Measurements from ENCODE around the gene TP53BP1.

The TP53BP1 gene

DNA sequence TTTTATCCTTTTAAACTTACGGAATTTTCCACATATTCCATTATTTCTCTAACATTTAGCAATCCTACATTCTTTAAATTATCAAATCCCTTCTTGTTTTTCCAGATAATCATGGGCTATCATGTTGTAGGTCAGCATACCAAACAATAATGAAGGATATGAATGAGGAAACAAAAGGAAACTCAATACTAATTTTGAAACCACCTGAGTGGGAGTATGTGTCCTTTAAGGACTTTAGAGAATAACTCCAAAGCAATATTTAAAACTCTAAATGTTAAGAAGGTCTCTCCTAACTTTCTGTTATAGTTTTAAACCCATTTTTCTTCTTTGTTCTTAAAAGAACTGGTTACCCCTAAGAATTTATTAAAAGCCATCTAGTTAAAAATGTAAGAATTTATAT, 43.0 kb downstream of the TP53BP1 start:
- DNase-seq (ENCODE audit: low spot score): no peak
- Histone ChIP-seq H3K4ac (ENCODE audit: low read length) (no peak overlapping the region), H3K9me3 (replicated peaks in 1 of 2; ENCODE audit: control insufficient read depth in 2 of 2, insufficient read depth in 1 of 2, low read depth in 1 of 2, low read length in 2 of 2) (no peaks in the 10 kb centered on the region), H3K18ac (ENCODE audit: low read length) (no peak overlapping the region), H3K4me2 (ENCODE audit: insufficient read depth, low read length, poor library complexity, severe bottlenecking) (no peak overlapping the region), H2AK5ac (ENCODE audit: low read depth, low read length) (no peak overlapping the region), H3K79me1 (ENCODE audit: low read depth, low read length) (no peaks in the 10 kb centered on the region), H3K4me1 (ENCODE audit: control insufficient read depth in 2 of 2, insufficient read depth in 1 of 2, low read depth in 1 of 2, low read length in 2 of 2) (no peaks in the 10 kb centered on the region), H2BK12ac (ENCODE audit: low read length) (no peak overlapping the region), H3K23ac (ENCODE audit: low read depth, low read length, poor library complexity) (no peak overlapping the region), H3K36me3 (replicated peaks in 1 of 2; ENCODE audit: control insufficient read depth in 2 of 2, insufficient read depth in 2 of 2, low read length in 2 of 2) (peaks cover 13 to 84% of the 10 kb centered on the region in 2 donors), H2BK15ac (ENCODE audit: low read length) (no peak overlapping the region), H2BK120ac (ENCODE audit: low read depth, low read length) (no peak overlapping the region), H3K27ac (replicated peaks; ENCODE audit: low read length) (no peak overlapping the region), H3K27me3 (ENCODE audit: control insufficient read depth in 3 of 3, insufficient read depth in 3 of 3, low read depth in 1 of 3, low read length in 3 of 3) (no peaks in the 10 kb centered on the region), H3K14ac (ENCODE audit: low read length) (no peak overlapping the region), H3K4me3 (ENCODE audit: low read length in 2 of 2) (no peak overlapping the region), H2BK5ac (ENCODE audit: low read length) (no peak overlapping the region), H4K8ac (ENCODE audit: low read depth, low read length) (no peak overlapping the region), H4K91ac (ENCODE audit: low read depth, low read length, poor library complexity) (no peak overlapping the region), H3K9ac (ENCODE audit: low read depth, low read length, poor library complexity) (no peak overlapping the region), H2AFZ (ENCODE audit: low read length) (no peak overlapping the region)
- 100% methylated on average over 1 of the region's 1 CpG for WGBS, 2 donors (ENCODE audit: extremely low coverage in 2 of 2, insufficient read length in 2 of 2, insufficient replicate concordance in 1 of 2)

DNA sequence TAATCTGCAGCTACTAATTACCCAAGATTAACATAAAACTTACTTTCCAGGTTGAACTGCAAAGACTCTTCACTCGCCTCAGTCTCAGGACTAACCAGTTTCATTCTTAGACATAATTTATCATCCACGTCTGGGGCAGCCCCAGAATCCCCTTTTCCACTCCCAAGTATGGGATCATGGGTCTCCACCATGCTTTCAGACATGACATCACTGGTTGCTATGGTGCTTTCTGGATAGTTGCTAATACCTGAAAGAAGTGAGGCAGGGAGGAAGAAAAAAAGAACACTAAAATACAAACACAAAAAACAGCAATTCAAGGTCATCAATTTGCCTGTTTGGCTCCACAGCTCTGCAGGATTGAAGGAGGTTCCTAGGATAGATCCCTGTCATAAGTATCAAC, 46.6 kb downstream of the TP53BP1 start:
- Histone ChIP-seq H3K4me2 (ENCODE audit: insufficient read depth, low read length, poor library complexity, severe bottlenecking) (no peak overlapping the region), H2BK15ac (ENCODE audit: low read length) (no peak overlapping the region), H3K9me3 (replicated peaks in 1 of 2; ENCODE audit: control insufficient read depth in 2 of 2, insufficient read depth in 1 of 2, low read depth in 1 of 2, low read length in 2 of 2) (no peaks in the 10 kb centered on the region), H2BK120ac (ENCODE audit: low read depth, low read length) (no peak overlapping the region), H3K4me1 (ENCODE audit: control insufficient read depth in 2 of 2, insufficient read depth in 1 of 2, low read depth in 1 of 2, low read length in 2 of 2) (peaks cover 0 to 1% of the 10 kb centered on the region in 2 donors), H3K27me3 (ENCODE audit: control insufficient read depth in 3 of 3, insufficient read depth in 3 of 3, low read depth in 1 of 3, low read length in 3 of 3) (no peaks in the 10 kb centered on the region), H2AK5ac (ENCODE audit: low read depth, low read length) (no peak overlapping the region), H3K79me1 (ENCODE audit: low read depth, low read length) (no peaks in the 10 kb centered on the region), H3K4ac (ENCODE audit: low read length) (no peak overlapping the region), H2AFZ (ENCODE audit: low read length) (no peak overlapping the region), H2BK5ac (ENCODE audit: low read length) (no peak overlapping the region), H3K27ac (replicated peaks; ENCODE audit: low read length) (no peak overlapping the region), H4K91ac (ENCODE audit: low read depth, low read length, poor library complexity) (no peak overlapping the region), H3K4me3 (ENCODE audit: low read length in 2 of 2) (no peak overlapping the region), H4K8ac (ENCODE audit: low read depth, low read length) (no peak overlapping the region), H3K36me3 (replicated peaks in 1 of 2; ENCODE audit: control insufficient read depth in 2 of 2, insufficient read depth in 2 of 2, low read length in 2 of 2) (peaks cover 13 to 76% of the 10 kb centered on the region in 2 donors), H3K18ac (ENCODE audit: low read length) (no peak overlapping the region), H3K23ac (ENCODE audit: low read depth, low read length, poor library complexity) (no peak overlapping the region), H3K14ac (ENCODE audit: low read length) (no peak overlapping the region), H3K9ac (ENCODE audit: low read depth, low read length, poor library complexity) (no peak overlapping the region), H2BK12ac (ENCODE audit: low read length) (no peak overlapping the region)
- WGBS, 2 donors (ENCODE audit: extremely low coverage in 2 of 2, insufficient read length in 2 of 2, insufficient replicate concordance in 1 of 2): no CpG with 5 or more reads among the region's 2 CpGs
- DNase-seq (ENCODE audit: low spot score): no peak

- Histone ChIP-seq H3K4me2 (ENCODE audit: insufficient read depth, low read length, poor library complexity, severe bottlenecking) (no peak overlapping the region), H2AFZ (ENCODE audit: low read length) (no peak overlapping the region), H2BK120ac (ENCODE audit: low read depth, low read length) (no peak overlapping the region), H3K9ac (ENCODE audit: low read depth, low read length, poor library complexity) (no peak overlapping the region), H3K27ac (replicated peaks; ENCODE audit: low read length) (no peak overlapping the region), H3K4ac (ENCODE audit: low read length) (no peak overlapping the region), H3K36me3 (replicated peaks in 1 of 2; ENCODE audit: control insufficient read depth in 2 of 2, insufficient read depth in 2 of 2, low read length in 2 of 2) (peaks cover 20 to 88% of the 10 kb centered on the region in 2 donors), H2BK15ac (ENCODE audit: low read length) (no peak overlapping the region), H3K4me3 (ENCODE audit: low read length in 2 of 2) (no peak overlapping the region), H3K14ac (ENCODE audit: low read length) (no peak overlapping the region), H3K9me3 (replicated peaks in 1 of 2; ENCODE audit: control insufficient read depth in 2 of 2, insufficient read depth in 1 of 2, low read depth in 1 of 2, low read length in 2 of 2) (peaks cover 0 to 6% of the 10 kb centered on the region in 2 donors), H3K79me1 (ENCODE audit: low read depth, low read length) (peaks cover 3% of the 10 kb centered on the region), H3K23ac (ENCODE audit: low read depth, low read length, poor library complexity) (no peak overlapping the region), H2AK5ac (ENCODE audit: low read depth, low read length) (no peak overlapping the region), H3K27me3 (ENCODE audit: control insufficient read depth in 3 of 3, insufficient read depth in 3 of 3, low read depth in 1 of 3, low read length in 3 of 3) (no peaks in the 10 kb centered on the region), H2BK5ac (ENCODE audit: low read length) (no peak overlapping the region), H2BK12ac (ENCODE audit: low read length) (no peak overlapping the region), H3K18ac (ENCODE audit: low read length) (no peak overlapping the region), H4K8ac (ENCODE audit: low read depth, low read length) (no peak overlapping the region), H4K91ac (ENCODE audit: low read depth, low read length, poor library complexity) (no peak overlapping the region), H3K4me1 (ENCODE audit: control insufficient read depth in 2 of 2, insufficient read depth in 1 of 2, low read depth in 1 of 2, low read length in 2 of 2) (peaks cover 0 to 7% of the 10 kb centered on the region in 2 donors)
- no peak for DNase-seq (ENCODE audit: low spot score)
These were observed 51.6 kb downstream of the TP53BP1 start for GRCh38 chr15:43441316-43441715.

DNA sequence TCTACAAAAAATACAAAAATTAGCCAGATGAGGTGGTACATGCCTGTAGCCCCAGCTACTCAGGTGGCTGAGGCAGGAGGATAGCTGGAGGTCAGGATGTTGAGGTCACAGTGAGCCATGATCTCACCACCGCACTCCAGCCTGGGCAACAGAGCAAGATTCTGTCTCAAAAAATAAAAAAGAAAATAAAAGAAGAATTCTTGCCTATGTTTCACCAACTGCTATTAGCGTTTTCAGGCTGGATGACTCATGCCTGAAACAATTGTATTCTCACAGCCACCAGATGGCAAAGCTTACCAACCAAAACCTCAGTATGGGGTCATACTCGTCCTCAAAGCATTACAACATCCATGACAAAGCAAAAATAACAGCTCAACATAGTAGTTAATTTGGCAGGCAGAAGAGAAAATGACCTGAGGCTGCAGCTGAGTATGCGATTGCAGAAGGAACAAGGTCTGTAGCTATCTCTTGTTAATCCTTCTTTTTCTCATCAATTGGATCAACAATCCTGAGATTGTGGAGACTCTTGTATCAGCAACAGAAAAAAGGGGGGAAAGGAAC, 52.2 kb downstream of the TP53BP1 start:
- Histone ChIP-seq H2BK15ac (ENCODE audit: low read length) (no peak overlapping the region), H3K27ac (replicated peaks; ENCODE audit: low read length) (no peak overlapping the region), H2BK5ac (ENCODE audit: low read length) (no peak overlapping the region)

More for the DNA sequence above, 52.2 kb downstream of the TP53BP1 start:
- Histone ChIP-seq H3K79me1 (ENCODE audit: low read depth, low read length) (peaks cover 5% of the 10 kb centered on the region), H3K36me3 (replicated peaks in 1 of 2; ENCODE audit: control insufficient read depth in 2 of 2, insufficient read depth in 2 of 2, low read length in 2 of 2) (peaks cover 21 to 87% of the 10 kb centered on the region in 2 donors), H3K9me3 (replicated peaks in 1 of 2; ENCODE audit: control insufficient read depth in 2 of 2, insufficient read depth in 1 of 2, low read depth in 1 of 2, low read length in 2 of 2) (peaks cover 0 to 6% of the 10 kb centered on the region in 2 donors), H4K8ac (ENCODE audit: low read depth, low read length) (no peak overlapping the region), H4K91ac (ENCODE audit: low read depth, low read length, poor library complexity) (no peak overlapping the region), H3K4me2 (ENCODE audit: insufficient read depth, low read length, poor library complexity, severe bottlenecking) (no peak overlapping the region), H3K14ac (ENCODE audit: low read length) (no peak overlapping the region), H3K23ac (ENCODE audit: low read depth, low read length, poor library complexity) (no peak overlapping the region), H3K9ac (ENCODE audit: low read depth, low read length, poor library complexity) (no peak overlapping the region), H3K27me3 (ENCODE audit: control insufficient read depth in 3 of 3, insufficient read depth in 3 of 3, low read depth in 1 of 3, low read length in 3 of 3) (no peaks in the 10 kb centered on the region), H3K4me1 (ENCODE audit: control insufficient read depth in 2 of 2, insufficient read depth in 1 of 2, low read depth in 1 of 2, low read length in 2 of 2) (peaks cover 0 to 7% of the 10 kb centered on the region in 2 donors), H3K4ac (ENCODE audit: low read length) (no peak overlapping the region), H3K18ac (ENCODE audit: low read length) (no peak overlapping the region), H2BK120ac (ENCODE audit: low read depth, low read length) (no peak overlapping the region), H3K4me3 (ENCODE audit: low read length in 2 of 2) (no peak overlapping the region), H2BK12ac (ENCODE audit: low read length) (no peak overlapping the region), H2AFZ (ENCODE audit: low read length) (no peak overlapping the region), H2AK5ac (ENCODE audit: low read depth, low read length) (no peak overlapping the region)
- peak; percentile 29 for DNase-seq (ENCODE audit: low spot score)
- whole genome bisulfite sequencing, 2 donors (ENCODE audit: extremely low coverage in 2 of 2, insufficient read length in 2 of 2, insufficient replicate concordance in 1 of 2): no CpG with 5 or more reads among the region's 4 CpGs
